Gastrocnemius medialis (tissue), 4 donors: ENCODE data around the gene MALRD1. TPM values are rescaled to one million over a fixed set of nuclear protein-coding genes. Genes with fewer than 3 reads are reported as not detected.

Experiments
- ATAC-seq, 2 donors: fragments of 150-250 bp; one replicate each; pipeline ENCODE4 v1.9.1; 2016
- DNase-seq, 2 donors: peaks; one replicate each; pipeline ENCODE4 v3.0.0-alpha.2; 2019
- H3K27ac ChIP-seq, 4 donors: fragments of 200-600 bp; sonication (generic); 1 replicate in 1 of 4; 2 replicates in 3 of 4; pipeline ENCODE4 v1.5.1; 2016 to 2018; ENCODE audit warnings: mild to moderate bottlenecking in 2 of 4, moderate library complexity in 1 of 4
- H3K27me3 ChIP-seq, 3 donors: fragments of 200-600 bp; sonication (generic) in 2 of 3; 1 replicate in 1 of 3; 2 replicates in 2 of 3; pipeline versions ENCODE4 v1.5.1 to v1.6.0; 2016 to 2019; ENCODE audit warnings: mild to moderate bottlenecking in 1 of 3, moderate library complexity in 1 of 3
- H3K36me3 ChIP-seq, 2 donors: fragments of 200-600 bp; sonication (generic) in 1 of 2; one replicate each; pipeline ENCODE4 v1.5.1; 2017 to 2018
- H3K4me1 ChIP-seq, 2 donors: fragments of 200-600 bp; sonication (generic) in 1 of 2; one replicate each; pipeline ENCODE4 v1.5.1; 2016 to 2017; ENCODE audit warnings: mild to moderate bottlenecking in 2 of 2
- H3K4me3 ChIP-seq, 4 donors: fragments of 200-600 bp; sonication (generic) in 3 of 4; 1 replicate in 1 of 4; 2 replicates in 3 of 4; pipeline ENCODE4 v1.5.1; 2016 to 2019; ENCODE audit warnings: mild to moderate bottlenecking in 2 of 4
- H3K9me3 ChIP-seq, 3 donors: fragments of 200-600 bp; sonication (generic) in 2 of 3; 1 replicate in 1 of 3; 2 replicates in 2 of 3; pipeline ENCODE4 v1.5.1; 2016 to 2019
- POLR2A ChIP-seq, 2 donors: fragments of 450-650 bp; IDR thresholded peaks; one replicate each; pipeline ENCODE4 v1.6.1; 2017; ENCODE audit warnings: antibody characterized with exemption in 2 of 2, mild to moderate bottlenecking in 2 of 2, moderate library complexity in 2 of 2
- in situ Hi-C, 4 donors: fragments of 200-750 bp; cut with MboI; loops; one replicate each; pipeline versions ENCODE4 v1.15.0 to v1.8.0; 2017; ENCODE audit warnings: low sequenced_read_pairs in 4 of 4
- intact Hi-C: fragments of 100-400 bp; cut with DNase I; formaldehyde crosslinking; loops from one replicate; pipeline ENCODE4 v1.15.1; 2023; ENCODE audit warnings: low total_unique reads
- total RNA-seq, 4 donors: library from RNA; depleted of rRNA; stranded (reverse); fragments of >200 nt; gene quantifications; one replicate each; pipeline versions ENCODE4 v1.1.0 to v1.2.3, GENCODE V29; 2016
- TF ChIP-seq, protein P1 (sequence below), 5 experiments: fragments of 450-650 bp in 3 of 5; fragments of 200-600 bp in 2 of 5; sonication (generic) in 2 of 5; IDR thresholded peaks in 4 of 5; conservative IDR thresholded peaks in 1 of 5; 1 replicate in 4 of 5; 2 replicates in 1 of 5; pipeline ENCODE4 v1.5.1; 2016 to 2019; ENCODE audit warnings: antibody characterized with exemption in 5 of 5, mild to moderate bottlenecking in 3 of 5, moderate library complexity in 3 of 5

Gene MALRD1
- total RNA-seq, 4 donors from 2014 or later: 0.75 TPM; not detected in 3

DNA sequence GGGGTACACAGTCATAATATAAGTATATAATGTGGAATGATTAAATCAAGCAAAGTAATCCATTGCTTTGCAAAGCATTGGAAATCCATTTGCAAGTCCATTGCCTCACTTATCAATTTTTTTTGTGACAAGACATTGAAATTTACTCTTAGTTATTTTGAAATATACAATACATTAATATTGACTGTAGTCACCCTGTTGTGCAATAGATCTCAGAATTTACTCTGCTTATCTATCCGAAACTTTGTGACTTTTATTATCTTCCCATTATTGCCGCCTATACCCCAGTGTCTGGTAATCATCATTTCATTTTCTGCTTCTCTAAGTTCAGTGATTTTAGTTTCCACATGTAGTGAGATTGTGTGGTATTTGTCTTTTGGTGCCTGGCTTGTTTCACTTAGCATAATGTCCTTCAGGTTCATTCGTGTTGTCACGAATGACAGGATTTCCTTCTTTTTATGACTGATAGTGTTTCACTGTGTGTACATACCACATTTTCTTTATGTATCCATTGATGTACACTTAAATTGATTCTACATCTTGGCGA, 5.8 kb downstream of the MALRD1 start:
- intact Hi-C loops: no loop called here
- H3K9me3 ChIP-seq: no peaks in the 10 kb centered on the region
- H3K4me1 ChIP-seq: no peaks in the 10 kb centered on the region
- in situ Hi-C loops: no loop called here
- TF ChIP-seq, protein P1, sequence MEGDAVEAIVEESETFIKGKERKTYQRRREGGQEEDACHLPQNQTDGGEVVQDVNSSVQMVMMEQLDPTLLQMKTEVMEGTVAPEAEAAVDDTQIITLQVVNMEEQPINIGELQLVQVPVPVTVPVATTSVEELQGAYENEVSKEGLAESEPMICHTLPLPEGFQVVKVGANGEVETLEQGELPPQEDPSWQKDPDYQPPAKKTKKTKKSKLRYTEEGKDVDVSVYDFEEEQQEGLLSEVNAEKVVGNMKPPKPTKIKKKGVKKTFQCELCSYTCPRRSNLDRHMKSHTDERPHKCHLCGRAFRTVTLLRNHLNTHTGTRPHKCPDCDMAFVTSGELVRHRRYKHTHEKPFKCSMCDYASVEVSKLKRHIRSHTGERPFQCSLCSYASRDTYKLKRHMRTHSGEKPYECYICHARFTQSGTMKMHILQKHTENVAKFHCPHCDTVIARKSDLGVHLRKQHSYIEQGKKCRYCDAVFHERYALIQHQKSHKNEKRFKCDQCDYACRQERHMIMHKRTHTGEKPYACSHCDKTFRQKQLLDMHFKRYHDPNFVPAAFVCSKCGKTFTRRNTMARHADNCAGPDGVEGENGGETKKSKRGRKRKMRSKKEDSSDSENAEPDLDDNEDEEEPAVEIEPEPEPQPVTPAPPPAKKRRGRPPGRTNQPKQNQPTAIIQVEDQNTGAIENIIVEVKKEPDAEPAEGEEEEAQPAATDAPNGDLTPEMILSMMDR (IDR thresholded peaks at IDR 0.05 in 4 of 5, conservative IDR thresholded peaks at IDR 0.05 in 1 of 5): no peak
- TF ChIP-seq POLR2A (IDR thresholded peaks at IDR 0.05): no peak
- H3K4me3 ChIP-seq: no peak overlapping the region
- DNase-seq: no peak
- no peak for ATAC-seq
- H3K27me3 ChIP-seq: no peaks in the 10 kb centered on the region
- no peak overlapping the region for H3K27ac ChIP-seq
- H3K36me3 ChIP-seq: no peaks in the 10 kb centered on the region

DNA sequence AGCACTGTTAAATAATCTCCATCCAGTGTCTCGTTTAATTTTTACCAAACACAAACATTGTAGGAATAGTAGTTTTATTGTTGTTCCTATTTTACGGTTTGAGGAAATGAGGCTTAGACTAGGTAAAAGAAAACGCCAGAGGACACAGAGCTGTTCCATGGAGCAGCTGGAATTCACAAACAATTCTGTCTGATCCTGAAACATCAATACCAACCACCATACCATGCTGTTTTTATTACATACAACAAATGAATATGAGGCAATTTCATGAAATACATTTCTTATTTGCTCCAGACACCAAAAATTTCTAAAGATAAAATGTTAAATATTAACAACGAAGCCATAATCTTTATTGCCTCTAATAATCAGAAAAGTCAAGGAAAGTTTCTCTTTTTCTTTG, 9.4 kb downstream of the MALRD1 start:
- Histone ChIP-seq H3K36me3 (no peaks in the 10 kb centered on the region), H3K9me3 (no peaks in the 10 kb centered on the region), H3K4me3 (no peak overlapping the region), H3K4me1 (no peaks in the 10 kb centered on the region), H3K27ac (no peak overlapping the region), H3K27me3 (no peaks in the 10 kb centered on the region)
- TF ChIP-seq, protein P1 (IDR thresholded peaks at IDR 0.05 in 4 of 5, conservative IDR thresholded peaks at IDR 0.05 in 1 of 5): no peak
- no peak for TF ChIP-seq POLR2A (IDR thresholded peaks at IDR 0.05)
- in situ Hi-C loops: no loop called here
- intact Hi-C loops: no loop called here
- no peak for ATAC-seq
- no peak for DNase-seq

DNA sequence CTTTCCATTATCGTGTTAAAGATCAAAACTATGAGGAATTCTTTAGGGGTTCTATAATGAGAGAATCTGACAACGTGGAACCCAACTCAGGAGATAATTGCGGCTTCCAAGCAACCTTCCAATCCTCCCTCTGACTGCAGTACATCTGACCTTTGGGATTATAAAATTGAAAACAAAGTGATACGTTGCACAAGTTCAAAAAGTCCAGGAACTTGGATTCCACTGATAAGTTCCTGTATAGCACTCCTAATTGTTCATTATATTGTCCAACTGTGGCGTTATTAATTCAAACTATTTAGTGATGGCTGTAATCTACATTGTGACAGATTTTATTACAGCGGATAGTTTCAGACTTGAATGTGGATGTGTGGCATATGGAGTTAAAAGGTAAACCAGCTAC, 15.4 kb downstream of the MALRD1 start:
- H3K36me3 ChIP-seq: no peaks in the 10 kb centered on the region
- ATAC-seq (no peak), DNase-seq (no peak)
- no peak overlapping the region for H3K27ac ChIP-seq
- intact Hi-C loops (no loop called here), in situ Hi-C loops (no loop called here)
- H3K9me3 ChIP-seq: no peaks in the 10 kb centered on the region
- no peaks in the 10 kb centered on the region for H3K4me1 ChIP-seq
- H3K4me3 ChIP-seq: no peak overlapping the region
- no peaks in the 10 kb centered on the region for H3K27me3 ChIP-seq
- TF ChIP-seq POLR2A (IDR thresholded peaks at IDR 0.05): no peak
- TF ChIP-seq, protein P1 (IDR thresholded peaks at IDR 0.05 in 4 of 5, conservative IDR thresholded peaks at IDR 0.05 in 1 of 5): no peak

DNA sequence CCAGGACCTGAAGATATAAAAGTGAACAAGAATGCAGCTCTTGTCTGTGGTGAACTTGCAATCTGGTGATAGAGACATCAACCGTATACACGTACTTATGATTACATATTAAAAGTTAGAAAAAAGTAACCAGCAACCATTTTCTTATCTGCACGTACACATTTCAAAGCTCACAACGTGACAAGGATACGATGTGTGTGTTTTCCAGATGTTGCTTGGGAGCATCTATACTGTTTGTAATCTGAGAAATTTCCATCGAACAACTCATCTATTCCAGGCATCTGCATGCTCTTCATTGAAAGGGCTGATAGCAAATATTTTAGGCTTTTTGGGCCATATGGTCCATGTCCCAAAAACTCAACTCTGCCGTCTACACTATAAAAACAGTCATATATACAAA, 23.3 kb downstream of the MALRD1 start:
- Histone ChIP-seq H3K4me3 (no peak overlapping the region), H3K27me3 (no peaks in the 10 kb centered on the region), H3K27ac (no peak overlapping the region), H3K36me3 (no peaks in the 10 kb centered on the region), H3K4me1 (no peaks in the 10 kb centered on the region), H3K9me3 (no peaks in the 10 kb centered on the region)
- no peak for ATAC-seq
- no peak for DNase-seq
- intact Hi-C loops: no loop called here
- in situ Hi-C loops: no loop called here
- TF ChIP-seq, protein P1 (IDR thresholded peaks at IDR 0.05 in 4 of 5, conservative IDR thresholded peaks at IDR 0.05 in 1 of 5): no peak
- no peak for TF ChIP-seq POLR2A (IDR thresholded peaks at IDR 0.05)

DNA sequence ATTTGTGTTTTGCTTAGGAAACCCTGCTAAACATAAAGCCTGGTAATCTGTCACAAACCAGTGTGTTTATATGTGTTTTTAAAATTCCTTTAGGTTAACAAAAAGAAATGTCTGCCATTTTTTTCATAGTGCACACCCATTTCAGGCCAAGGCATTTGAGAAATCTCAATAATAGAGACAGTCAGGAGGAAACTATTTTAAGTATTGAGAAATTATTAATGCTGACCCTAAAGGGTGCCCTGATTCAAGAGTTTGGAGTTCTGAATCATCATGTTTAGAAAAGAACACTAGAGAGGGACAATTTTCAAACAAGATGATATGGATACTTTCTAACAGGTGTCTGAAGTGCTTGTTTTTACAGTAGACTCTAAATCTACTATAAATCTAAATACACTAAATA, 28.7 kb downstream of the MALRD1 start:
- DNase-seq (no peak), ATAC-seq (no peak)
- Histone ChIP-seq H3K36me3 (no peaks in the 10 kb centered on the region), H3K4me1 (no peaks in the 10 kb centered on the region), H3K27me3 (no peaks in the 10 kb centered on the region), H3K9me3 (no peaks in the 10 kb centered on the region), H3K27ac (no peak overlapping the region), H3K4me3 (no peak overlapping the region)
- in situ Hi-C loops: no loop called here
- TF ChIP-seq POLR2A (IDR thresholded peaks at IDR 0.05): no peak
- TF ChIP-seq, protein P1 (IDR thresholded peaks at IDR 0.05 in 4 of 5, conservative IDR thresholded peaks at IDR 0.05 in 1 of 5): no peak
- intact Hi-C loops: no loop called here
